GM19467 (cell line): Measurements from ENCODE around the gene SKIC8.

Experiments
- ATAC-seq: cut with Tn5 transposase; IDR thresholded peaks from one replicate; pipeline ENCODE4 v1.9.1; 2021; ENCODE audit warnings: mild to moderate bottlenecking, moderate library complexity; ENCODE audit not compliant: unreplicated experiment

SKIC8 gene

DNA sequence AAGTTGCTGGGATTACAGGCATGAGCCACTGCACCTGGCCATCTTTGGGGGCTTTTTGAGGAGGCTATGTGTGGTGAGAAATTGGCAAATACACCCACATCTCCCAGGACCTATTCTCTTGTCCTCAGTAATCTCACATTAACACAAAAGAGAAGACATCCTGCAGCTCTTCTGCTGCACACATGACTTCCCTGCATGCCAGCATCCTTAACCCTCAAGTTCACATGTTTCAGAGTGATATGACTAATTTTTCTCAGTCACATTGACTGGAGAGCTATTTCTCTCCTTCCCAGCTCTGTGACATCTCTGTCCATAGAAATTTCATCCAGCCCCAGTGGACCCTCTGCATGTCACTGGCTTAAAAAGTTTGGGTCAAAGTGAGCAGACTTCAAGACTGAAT lies 1.9 kb upstream of the SKIC8 start:
- ATAC-seq: no peak

DNA sequence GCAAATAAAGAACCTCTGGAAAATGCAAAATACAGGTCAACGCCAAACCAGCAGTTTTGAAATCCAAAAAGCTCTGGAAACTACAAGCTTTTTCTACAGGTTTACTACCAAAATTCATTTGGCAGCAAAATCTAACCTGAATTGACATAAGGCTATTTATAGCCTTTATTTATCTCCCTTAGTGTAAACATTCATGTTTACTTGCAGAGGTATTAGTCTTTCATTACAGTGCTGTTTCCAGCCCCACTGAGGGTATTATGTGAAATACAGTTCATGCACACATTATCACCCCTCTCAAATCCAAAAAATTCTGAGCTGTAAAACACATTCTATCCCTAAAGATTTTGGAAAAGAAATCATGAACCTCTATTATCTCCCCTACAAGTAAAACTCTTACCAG lies 7.2 kb downstream of the SKIC8 start:
- ATAC-seq: no peak

DNA sequence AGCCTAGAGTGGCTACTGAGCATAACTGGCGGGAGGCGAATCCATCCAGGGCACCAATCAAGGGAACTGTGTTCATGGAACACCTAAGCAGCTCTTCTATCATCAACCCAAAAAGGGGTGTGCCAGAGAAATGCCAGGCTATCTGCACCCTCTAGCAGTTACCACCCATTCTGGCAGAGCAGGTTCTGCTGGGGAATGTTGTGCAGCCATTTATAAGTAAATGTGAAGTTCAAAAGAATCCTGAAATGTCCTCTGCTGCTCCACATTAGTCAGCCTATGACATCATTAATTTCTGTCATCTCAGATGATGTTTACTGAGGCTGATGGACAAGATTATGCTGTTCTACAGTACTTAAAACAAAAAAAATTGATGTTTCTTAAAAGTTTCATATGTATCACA lies 7.7 kb downstream of the SKIC8 start:
- no peak for ATAC-seq

DNA sequence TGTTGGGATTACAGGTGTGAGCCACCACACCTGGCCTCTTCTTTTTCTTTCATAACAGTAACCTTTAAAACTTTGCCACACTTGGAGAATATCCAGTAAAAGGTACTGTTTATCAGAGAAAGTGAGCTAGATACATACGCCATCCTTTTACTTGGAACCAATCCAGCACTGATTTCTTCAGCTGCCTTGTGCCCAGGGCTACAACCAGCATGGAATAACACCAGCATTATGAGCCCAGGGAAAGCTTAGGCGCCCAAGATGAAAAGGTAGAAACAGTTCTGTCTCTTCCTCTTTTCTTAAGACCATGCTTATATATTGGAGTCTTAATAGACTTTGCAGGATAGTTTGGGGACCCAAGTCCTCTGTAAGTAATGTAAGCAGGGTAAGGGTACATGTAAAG lies 8.4 kb downstream of the SKIC8 start:
- ATAC-seq: no peak

DNA sequence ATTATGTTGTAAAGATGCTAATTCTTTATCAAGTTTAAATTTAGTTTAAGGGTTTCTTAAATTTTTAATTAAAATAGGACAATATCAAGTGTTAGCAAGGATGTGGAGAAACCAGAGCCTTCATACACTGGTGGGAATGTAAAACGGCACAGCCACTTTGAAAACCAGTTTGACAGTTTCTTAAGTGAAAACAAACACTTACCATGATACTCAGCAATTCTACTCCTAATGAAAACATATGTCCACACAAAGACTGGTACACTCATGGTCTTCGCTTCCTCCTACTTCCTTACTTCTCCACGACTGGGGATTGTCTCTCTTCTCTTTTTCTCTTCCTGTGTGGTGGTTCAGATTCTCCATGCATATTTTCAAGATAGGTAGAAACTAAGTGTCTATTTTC lies 9.2 kb downstream of the SKIC8 start:
- no peak for ATAC-seq

DNA sequence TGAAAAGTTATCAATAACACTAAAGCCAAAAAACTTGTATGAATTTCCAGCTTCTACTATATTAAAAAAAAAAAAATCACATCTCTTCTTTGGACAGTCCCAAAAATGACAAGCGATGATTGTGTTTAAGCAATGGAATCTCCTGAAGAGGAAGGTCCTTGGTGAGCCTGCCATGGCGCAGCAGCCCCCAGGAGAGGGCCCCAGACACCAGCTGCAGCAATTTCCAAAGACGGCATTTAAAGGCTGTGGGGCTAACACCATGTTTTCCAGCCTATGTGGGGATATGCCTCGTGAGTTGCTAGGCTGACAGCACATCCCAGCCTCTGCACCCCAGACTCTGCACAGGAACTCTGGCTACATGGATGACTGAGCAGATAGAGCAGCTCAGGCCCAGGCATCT lies 14.7 kb downstream of the SKIC8 start:
- ATAC-seq: no peak

DNA sequence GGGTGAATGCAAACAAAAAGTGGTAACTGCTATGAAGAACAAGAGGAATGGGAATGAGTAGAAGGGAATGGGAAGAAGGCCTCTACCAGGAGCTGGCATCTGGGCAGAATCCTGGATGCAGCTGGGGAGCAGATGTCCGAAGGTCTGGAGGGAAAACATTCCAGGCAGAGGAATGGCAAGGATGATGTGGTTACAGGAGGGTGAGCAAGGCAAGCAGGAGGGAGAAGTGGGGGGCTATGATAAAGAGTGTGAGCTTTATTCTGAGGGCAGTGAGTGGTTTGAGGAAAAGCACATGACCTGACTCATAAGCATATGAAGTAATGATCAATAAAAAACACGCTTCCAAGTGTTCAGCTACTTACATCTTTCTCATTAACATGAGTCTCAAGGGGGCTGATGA lies 17.1 kb downstream of the SKIC8 start:
- no peak for ATAC-seq

DNA sequence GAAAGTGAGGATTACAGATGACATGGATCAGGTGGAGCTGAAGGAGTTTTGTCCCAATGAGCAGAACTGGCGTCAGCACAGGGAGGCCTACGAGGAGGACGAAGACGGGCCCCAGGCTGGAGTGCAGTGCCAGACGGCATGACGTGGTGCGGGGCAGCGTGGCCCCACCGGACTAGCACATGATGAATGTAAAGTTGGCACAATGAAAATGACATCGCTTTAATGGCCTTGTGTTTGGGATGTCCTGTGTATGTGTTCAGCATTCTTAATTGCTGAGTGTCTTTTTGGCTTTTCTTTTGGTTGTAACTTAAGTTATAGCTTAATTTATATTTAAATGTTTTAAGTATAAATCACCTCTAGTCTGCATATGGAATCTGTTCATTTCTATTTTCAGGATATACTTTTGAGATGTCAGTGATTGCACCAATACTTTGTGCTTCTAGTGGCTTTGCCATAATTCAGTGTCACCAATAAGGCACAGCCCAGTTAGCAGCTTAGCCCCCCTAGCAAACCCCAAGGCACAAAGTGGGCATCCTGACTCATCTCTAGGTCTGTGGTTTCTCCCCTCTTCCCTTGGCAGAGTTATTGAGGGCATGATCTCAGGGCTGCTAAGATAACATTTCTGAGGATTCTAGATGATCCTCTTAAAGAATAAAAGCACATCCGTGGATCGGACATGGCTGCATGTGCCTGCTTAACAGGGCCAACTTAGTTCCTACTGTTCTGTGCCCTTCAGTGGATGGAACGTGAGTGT lies 18.9 kb downstream of the SKIC8 start:
- ATAC-seq: no peak

DNA sequence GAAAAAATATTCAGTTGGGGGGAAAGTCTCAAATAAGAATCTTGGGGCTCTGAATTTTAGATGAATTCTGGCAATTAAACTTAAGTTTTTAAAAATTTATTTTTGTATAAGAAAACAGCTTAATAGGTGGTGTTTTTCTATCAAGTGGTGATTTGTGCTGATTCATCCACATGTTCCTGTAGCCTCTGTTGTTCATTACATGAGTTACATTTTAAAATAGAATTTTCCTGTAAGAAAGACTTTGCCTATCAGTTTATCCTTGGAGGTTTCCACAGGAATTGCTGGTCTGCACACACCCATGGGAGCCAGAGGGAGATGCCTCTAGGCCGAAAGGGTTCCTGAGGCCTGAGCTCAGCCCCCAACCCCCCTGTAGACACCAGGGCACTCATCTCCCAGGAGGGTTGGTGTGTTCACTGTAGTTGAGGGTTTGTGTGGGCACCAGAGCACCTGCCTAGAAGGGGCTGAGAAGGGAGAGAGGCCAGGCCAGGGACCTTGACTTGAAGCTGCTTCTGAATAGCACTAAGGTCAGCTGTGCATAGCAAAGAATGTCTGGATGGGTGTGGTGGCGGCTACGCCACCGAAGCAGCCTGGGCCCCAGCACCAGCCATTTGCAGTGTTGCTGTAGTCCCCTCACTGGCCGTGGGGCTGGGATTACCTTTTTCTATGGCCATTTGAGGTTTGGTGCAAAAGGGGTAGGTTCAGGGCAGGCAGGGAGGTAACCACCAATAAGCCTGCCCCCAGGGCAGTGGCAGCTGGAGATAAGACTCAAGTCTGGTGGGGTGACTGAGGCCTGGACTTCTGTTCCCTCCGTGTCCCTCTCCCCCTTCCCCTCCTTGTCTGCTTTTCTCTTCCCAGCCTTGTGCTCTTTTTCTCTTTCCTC lies 23.1 kb downstream of the SKIC8 start:
- ATAC-seq: no peak

DNA sequence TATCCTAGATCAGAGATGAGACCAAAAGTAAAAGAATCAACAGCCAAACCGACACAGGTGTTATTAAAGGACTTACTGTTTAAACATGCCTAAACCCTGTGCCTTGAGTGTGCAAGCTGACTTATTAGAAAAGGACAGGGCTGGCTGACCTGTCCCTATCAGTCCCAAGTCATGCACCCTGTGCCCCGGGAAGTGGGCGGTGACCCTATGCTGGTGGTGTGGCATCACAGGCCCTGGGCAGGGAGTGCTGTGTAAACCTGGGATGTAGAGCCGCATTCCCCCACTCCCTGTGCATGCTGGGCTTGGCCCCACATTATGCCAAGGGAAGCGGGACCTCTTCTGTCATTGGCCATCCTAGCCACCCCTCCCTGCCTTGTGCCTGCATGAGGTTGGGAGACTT lies 24.4 kb downstream of the SKIC8 start:
- ATAC-seq: no peak

DNA sequence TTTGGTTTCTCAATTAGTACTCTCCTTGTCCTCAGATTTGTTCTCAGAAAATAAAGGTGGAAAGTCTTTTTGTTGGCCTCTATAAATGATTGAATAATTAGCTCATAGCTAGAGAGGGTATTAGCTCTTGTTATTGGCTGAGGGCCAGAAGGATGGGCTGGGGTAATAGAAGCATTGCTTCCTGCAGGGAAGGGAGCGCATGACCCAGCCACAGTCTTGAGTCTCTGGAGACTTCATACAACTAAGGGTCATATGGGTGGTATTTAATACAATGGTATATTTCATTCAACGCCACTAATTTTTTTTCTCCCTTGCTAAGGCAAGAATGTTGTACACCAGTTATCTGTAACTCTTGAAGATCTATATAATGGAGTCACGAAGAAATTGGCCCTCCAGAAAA lies 26.6 kb downstream of the SKIC8 start:
- no peak for ATAC-seq

DNA sequence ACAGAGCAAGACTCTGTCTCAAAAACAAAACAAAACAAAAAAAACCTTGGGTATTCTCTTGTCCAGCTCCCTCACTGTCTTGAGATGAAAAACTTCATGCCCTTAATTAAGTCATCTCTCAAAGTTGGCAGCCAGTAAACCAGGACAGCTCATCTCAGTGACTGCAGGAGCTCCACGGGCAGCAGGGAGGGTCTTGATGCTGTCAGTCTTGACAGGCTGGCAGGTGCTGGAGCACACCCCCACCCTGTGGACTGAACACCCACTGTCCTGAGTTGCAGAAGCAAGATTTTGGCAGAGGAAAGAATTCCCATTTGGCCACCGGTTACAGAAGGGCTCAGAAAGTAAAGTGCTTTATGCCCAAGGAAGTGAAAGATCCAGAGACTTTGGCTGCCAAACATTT lies 27.1 kb downstream of the SKIC8 start:
- no peak for ATAC-seq

DNA sequence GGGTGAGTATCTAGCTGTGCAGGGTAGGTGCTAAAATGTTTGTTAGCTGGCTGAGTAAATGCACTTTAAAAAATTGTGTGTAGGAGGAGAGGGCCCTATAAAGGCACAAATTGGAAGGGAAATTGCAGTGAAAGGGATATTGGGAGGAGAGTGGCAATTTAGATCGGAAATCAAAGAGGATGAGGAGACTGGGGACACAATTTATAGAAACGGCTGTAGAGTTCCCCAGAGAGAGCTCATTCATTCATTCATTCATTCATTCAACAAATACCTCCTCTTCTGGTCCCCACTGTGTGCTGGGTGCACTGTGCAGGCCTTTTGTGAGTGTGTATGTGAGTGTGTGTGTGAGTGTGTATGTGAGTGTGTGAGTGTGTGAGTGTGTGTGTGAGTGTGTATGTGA lies 32.6 kb downstream of the SKIC8 start:
- no peak for ATAC-seq

DNA sequence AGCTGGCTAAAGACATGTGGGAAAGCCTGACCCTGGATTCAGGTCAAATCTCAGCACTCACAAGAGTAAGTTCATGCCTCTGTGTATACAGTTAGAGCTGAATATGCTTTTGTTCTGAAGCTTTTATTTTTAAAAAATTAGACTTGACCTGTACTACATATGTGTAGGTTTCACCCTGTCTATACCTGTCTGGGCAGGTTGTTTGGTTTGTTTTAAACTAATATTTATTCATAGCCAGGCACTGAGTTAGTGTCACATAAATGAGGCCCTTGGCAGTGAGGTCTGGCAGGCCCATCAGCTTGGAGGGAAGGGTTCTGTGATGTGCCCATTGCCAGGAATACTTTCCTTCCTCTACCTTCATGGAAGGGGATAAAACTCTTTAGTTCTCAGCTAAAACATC lies 33.2 kb downstream of the SKIC8 start:
- no peak for ATAC-seq

DNA sequence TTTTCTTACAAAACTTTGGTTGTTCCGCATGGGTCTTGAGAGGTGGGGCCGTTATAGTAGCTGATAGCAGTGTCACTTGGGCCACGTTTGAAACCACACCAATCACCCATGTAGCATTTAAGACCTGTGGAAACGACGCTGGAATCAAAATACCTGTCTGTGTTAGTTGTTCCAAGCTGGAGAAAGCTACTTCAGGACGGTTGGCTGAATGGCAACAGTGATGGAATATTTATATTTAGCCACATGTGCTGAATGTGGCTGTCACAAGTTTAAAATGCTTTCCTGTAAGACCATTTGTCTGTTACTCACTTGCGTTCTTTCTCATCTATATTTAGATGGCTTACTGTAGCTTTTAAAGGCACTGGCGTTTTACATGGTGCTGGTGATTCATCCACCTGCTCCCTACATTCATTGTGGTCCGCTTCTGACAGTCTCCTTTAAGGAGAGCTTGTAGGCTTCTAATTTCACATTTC lies 33.6 kb downstream of the SKIC8 start:
- no peak for ATAC-seq

DNA sequence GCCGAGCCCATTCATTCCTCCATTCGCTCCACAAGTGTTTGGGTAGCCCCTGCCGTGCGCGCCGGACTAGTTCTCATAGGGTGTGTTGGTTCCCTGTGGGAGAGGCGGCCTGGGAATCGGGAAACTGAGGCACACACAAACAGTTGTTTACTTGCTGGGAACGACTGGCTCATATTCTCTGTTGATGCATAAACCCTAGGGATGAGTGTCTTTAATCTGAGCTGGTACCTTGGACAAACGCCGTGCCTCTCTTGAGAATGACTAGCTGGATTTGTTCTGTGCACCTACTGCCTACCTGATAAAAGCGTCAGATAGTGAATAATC lies 34.3 kb downstream of the SKIC8 start:
- no peak for ATAC-seq

DNA sequence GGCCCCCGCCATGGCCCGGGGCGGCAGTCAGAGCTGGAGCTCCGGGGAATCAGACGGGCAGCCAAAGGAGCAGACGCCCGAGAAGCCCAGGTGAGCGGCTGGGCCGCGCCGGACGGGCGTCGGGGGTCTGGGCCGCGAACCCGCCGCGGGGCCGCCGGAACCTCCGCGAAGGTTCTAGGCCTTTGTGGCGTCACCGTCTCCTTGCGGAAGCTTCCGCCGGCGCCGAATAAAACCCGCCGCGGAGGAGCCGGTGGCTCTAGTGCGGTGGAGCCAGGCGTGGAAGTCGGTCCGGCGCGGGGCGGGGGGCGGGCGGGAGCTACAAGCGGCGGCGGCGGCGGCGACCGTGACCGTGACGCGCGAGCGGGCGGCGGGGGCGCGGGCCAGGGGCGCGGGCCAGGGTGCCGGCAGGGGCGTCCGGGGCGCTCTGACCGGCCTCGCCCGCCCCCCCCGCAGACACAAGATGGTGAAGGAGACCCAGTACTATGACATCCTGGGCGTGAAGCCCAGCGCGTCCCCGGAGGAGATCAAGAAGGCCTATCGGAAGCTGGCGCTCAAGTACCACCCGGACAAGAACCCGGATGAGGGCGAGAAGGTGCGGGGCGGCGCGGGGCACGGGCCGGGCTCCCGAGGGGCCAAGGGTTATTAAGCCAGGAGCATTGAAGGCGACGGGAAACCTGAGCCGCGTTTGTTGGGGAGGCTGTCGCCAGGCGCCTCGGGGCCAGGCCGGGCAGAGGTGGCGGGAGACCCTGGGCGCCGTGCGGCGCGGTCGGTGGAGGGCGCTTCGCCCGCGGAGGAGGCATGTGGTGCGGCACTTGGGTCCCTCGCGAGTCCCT lies 34.9 kb downstream of the SKIC8 start, which contains the start of gene DNAJA4:
Gene DNAJA4 (plus strand): TSS at position 259 of the 833 bp plus-strand sequence. CDS start 202 bp downstream, at position 461.
- no peak for ATAC-seq

DNA sequence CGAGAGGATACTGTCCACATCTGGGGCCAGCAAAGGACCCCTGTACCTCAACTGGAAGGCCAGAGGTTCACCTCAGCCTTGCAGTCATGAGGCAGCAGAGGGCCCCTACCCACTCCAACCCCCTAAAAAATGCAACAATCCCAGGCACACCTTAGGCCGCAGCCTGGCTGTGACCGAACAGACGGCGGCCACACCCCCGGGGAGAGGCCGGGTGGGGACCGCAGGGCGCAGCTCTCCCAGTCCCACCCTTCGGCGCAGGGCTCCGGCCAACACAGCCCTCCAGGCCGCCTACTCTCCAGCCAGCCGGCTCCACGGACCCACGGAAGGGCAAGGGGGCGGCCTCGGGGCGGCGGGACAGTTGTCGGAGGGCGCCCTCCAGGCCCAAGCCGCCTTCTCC lies 35.5 kb downstream of the SKIC8 start:
- ATAC-seq: no peak

DNA sequence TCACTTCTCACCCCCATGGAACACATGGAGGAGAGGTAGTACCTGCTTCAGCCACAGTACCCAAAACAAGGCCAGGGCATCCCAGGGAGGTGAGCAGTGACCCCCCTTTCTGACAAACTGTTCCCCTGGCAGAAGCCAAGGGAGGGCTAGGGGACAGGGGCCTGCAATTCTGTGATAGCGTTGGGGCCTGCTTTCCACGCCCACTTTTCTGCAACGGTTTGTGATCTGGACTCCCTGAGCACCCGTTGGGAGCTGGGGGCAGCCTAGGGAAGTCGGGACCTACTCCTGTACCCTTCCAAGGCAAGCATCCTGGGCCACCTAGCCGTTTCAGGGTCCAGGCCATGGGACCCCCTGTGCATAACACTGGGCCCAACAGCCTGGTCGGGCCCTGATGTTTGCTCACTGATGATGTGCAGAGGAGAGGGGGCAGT lies 36.0 kb downstream of the SKIC8 start:
- no peak for ATAC-seq

DNA sequence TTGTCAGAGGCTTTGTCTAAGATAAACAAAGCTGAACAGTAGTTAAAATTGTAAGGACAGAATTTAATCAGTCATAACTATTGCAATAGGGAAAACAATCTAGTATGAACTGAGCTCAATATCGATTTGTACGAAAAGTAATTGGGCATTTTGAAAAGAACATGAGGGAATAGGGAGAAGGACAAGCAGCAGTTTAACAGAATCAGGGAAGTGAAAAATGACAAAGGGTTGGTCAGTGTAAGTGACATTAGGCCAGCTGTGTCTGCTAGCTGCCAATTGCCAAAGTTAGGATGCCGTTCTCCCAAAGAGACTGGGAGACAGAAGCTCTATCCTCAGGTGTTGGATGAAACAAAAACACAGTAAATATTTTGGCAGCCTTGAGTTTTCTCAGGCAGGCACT lies 38.3 kb downstream of the SKIC8 start:
- no peak for ATAC-seq

DNA sequence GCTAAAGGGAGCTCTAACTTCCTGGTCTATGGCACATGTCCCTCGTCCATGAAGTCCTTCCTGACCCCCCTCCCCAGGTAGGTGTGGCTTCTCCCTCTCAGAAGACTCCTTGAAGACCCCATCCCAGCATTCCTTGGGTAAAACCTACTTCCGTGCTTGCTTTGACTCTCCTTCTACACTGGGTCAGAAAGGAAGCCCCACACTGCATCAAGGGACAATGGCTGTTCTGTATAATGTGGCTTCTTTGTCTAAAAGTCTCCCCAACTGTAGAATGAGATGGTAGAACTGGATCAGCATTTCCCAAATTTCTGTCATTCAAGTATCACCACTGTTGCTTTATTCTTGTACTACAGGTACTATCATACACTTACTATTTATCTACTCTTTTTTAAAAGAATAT lies 38.9 kb downstream of the SKIC8 start:
- ATAC-seq: no peak
